NT2/D1 (cell line): ENCODE measurements around the gene ASB5.

Experiments used
- SUZ12 ChIP-seq: IDR thresholded peaks from 2 replicates; pipeline ENCODE4 v1.6.1; 2011; ENCODE audit not compliant: insufficient read length, insufficient read depth; ENCODE audit errors: extremely low read depth
- YY1 ChIP-seq: IDR thresholded peaks from 2 replicates; pipeline ENCODE4 v1.6.1; 2011; ENCODE audit not compliant: insufficient read length, insufficient read depth
- ZNF274 ChIP-seq: IDR thresholded peaks from 2 replicates; pipeline ENCODE4 v1.6.1; 2011; ENCODE audit warnings: mild to moderate bottlenecking, low read depth, low read length

DNA sequence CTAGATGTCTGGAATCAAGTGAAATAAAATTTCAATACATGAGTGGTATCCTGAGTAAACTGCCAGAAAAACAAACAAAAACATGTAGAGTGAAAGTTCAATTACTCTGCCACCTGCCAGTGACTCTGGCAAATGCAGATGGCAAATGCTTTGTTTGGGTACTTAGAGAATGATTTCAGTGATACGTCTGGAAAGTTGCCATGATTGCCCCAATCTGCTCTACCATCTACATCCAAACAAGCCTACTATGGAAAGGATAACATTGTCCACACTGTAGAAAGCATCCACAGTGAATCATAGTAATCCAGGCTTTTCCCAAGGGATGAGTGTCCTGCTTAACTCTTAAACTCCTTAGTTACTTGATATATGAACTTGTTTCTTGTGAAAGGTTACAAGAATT is 77.0 kb downstream of the ASB5 start:
- TF ChIP-seq ZNF274 (no peak), SUZ12 (no peak), YY1 (no peak)
